GM19351 (cell line): Measurements from ENCODE around the gene RXFP3.
"Not testable (repeated sequence)": the region's sequence is repeated elsewhere in the genome, so short reads cannot be mapped to it uniquely, and the experiment has no call there.

Experiments used
- ATAC-seq: cut with Tn5 transposase; IDR thresholded peaks from one replicate; pipeline ENCODE4 v1.9.1; 2021; ENCODE audit warnings: mild to moderate bottlenecking, moderate library complexity; ENCODE audit not compliant: unreplicated experiment

The RXFP3 gene

DNA sequence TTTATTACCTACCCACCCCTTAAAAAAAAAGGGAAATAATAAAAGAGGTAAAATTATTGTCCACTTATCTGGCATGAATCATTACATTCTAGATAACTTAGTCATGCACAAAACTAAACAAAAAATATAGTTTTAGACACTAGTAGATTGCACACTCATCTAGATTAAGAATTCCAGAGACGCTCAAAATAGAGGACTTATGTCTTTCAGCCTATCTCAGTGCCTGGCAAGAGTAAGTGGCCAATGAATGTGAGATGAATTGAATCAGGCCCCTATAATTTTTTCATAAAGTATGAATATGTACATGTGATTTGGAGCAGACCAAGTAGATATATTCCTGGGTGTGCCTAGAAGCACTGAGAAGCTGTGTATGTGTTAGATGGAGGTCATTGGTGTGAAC is 2.0 kb upstream of the RXFP3 start:
- peak; percentile 20 for ATAC-seq

DNA sequence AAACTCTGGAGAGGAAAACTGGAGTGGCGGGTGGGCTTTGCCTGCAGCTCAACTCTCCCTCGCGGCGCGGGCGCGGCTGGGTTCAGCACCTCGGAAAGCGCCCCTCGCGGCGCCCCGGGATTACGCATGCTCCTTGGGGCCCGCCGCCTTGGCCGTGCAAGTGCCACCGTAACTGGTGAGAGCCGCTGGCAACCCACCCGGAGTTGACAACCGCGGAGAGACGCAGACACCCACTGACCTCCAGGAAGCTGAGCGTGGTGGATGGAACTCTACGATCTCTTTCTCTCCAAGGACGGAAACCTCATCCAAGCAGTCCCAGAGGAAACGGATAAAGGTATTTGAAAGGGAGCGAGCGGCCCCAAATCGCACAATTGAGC is 194 bp upstream of the RXFP3 start:
- ATAC-seq: peak; percentile 38

DNA sequence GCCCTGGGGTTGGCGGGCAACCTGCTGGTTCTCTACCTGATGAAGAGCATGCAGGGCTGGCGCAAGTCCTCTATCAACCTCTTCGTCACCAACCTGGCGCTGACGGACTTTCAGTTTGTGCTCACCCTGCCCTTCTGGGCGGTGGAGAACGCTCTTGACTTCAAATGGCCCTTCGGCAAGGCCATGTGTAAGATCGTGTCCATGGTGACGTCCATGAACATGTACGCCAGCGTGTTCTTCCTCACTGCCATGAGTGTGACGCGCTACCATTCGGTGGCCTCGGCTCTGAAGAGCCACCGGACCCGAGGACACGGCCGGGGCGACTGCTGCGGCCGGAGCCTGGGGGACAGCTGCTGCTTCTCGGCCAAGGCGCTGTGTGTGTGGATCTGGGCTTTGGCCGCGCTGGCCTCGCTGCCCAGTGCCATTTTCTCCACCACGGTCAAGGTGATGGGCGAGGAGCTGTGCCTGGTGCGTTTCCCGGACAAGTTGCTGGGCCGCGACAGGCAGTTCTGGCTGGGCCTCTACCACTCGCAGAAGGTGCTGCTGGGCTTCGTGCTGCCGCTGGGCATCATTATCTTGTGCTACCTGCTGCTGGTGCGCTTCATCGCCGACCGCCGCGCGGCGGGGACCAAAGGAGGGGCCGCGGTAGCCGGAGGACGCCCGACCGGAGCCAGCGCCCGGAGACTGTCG is 976 bp downstream of the RXFP3 start:
- ATAC-seq: no peak

DNA sequence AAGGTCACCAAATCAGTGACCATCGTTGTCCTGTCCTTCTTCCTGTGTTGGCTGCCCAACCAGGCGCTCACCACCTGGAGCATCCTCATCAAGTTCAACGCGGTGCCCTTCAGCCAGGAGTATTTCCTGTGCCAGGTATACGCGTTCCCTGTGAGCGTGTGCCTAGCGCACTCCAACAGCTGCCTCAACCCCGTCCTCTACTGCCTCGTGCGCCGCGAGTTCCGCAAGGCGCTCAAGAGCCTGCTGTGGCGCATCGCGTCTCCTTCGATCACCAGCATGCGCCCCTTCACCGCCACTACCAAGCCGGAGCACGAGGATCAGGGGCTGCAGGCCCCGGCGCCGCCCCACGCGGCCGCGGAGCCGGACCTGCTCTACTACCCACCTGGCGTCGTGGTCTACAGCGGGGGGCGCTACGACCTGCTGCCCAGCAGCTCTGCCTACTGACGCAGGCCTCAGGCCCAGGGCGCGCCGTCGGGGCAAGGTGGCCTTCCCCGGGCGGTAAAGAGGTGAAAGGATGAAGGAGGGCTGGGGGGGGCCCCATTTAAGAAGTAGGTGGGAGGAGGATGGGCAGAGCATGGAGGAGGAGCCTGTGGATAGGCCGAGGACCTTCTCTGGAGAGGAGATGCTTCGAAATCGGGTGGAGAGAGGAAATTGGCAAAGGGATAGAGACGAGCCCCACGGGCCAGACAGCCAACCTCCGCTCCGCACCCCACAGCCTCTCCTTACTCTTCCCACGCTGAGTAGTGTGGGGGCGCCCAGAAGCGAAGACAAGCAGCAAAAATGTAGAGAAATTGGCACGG is 1.7 kb downstream of the RXFP3 start:
- ATAC-seq: no peak

DNA sequence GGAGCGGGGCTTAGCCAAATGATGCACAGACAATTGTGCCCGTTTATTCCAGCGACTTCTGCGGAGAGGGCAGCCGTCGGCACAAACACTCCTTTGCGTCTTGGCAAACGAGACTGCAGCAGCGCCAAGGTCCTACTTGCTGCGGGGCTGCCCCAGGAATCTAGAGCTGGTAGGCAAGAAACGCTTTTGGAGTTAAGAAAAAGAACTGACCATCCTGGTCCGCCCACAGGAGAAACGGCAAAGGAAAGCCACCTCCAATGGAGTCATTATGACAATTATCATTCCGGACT is 2.3 kb downstream of the RXFP3 start:
- ATAC-seq: no peak

DNA sequence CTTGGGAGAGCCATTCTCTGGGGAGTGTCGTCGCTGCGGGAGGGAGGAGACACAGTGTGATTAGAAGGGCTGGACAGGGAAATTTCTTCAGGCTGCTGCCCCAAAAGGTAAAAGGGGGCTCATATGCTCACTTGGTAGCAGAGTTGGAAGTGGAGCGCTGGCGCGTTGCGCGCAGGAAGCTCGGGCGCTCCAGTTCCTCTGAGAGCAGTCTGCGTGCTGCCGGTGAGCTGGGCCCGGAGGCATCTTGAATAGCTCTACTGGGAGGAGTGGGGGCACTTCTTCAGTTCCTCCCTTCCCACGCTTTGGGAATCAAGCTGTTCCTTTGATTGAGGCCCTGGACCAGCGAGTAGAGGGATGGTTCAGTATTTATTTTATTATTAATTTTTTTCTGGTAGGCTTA is 2.7 kb downstream of the RXFP3 start:
- ATAC-seq: no peak

DNA sequence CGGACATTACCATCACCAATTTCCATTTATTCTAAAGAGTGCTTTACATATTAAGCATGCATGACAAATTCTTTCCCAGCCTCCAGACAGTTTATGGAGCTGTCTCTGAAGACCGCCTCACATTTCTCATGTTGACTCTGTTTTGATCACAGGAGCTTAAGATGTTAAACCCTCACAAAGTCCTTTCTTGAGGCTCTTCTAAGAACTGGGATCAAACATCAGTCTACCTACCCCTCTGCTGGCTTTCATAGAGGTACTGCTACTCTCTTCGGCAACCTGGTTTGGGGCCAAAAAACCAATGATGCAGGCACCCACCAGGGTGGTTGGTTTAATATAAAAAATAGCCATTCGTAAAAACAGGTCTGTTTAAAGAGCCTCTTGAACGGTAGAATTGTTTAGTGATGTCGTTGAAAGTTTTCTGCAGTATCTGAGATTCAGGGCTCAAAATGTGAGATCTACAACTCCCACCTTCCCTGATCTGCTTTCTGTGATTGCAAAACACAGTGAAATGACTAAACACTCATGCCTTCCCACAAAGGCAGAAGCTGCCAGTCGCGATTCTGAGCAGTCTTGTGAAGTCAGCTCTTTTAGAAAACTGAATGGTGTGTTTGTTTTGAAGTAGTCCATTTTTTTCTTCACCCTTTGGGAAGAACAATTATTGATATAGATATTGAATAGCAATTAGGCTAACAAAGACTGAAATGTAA is 3.5 kb downstream of the RXFP3 start:
- ATAC-seq: no peak

DNA sequence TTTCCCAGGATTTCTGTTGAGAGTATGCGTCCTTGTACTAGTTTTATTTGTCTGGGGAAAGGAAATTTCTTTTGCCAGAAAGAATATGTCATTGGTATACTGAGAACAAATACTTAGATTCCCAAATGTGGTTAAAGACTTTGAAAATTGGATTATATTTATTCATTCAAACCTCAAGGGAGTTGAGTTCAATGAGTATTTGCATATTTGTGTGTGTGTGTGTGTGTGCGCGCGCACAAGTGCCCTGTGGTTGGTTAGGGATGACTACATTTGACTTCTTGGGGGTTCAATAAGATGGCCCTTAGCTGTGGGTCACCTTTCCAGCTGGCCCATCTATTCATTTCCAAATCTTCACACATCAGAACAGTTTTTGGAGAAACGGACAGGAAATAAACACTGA is 4.9 kb downstream of the RXFP3 start:
- no peak for ATAC-seq

DNA sequence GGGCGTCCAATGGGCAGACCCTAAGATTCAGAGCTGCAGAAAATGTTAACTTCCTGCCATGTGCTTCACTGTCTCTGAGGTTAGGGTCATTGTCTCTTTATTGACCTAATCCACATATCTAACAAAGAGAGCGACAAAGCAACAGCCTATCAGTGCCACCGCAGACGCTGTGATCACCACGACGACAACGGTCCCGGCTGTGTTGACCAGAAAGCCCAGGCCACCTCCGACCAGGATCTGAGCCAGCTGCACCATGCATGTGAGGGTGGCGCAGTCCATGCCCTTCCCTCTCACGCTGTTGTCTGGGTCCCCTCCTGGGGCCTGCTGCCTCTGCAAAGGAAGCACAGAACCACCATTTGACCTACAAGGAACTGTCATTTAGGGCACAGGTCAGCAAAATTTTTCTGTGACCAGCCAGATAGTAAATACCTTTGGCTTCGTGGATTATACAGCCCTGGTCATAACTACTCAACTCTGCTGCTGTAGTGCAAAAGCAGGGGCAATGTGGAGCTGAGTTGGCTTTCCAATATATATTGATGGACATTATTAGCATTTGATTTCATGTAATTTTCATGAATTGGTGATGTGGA is 8.5 kb downstream of the RXFP3 start:
- no peak for ATAC-seq

DNA sequence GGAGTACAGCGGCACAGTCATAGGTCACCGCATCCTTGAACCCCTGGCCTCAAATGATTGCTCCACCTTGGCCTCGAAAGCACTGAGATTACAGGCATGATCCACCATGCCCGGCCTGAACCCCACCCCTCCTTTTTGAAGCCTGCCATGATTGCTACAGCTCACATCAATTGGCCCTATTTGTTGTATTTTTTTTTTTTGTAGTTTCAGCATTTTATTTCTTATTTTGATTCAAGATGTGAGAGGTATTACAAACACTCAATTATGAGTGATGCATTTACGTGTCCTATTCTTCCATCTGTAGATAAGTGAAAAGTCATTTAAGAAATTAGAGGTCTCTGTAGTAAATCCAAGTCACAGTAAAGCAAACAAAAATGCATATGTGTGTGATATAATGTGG is 16.0 kb downstream of the RXFP3 start:
- ATAC-seq: not testable (repeated sequence)

DNA sequence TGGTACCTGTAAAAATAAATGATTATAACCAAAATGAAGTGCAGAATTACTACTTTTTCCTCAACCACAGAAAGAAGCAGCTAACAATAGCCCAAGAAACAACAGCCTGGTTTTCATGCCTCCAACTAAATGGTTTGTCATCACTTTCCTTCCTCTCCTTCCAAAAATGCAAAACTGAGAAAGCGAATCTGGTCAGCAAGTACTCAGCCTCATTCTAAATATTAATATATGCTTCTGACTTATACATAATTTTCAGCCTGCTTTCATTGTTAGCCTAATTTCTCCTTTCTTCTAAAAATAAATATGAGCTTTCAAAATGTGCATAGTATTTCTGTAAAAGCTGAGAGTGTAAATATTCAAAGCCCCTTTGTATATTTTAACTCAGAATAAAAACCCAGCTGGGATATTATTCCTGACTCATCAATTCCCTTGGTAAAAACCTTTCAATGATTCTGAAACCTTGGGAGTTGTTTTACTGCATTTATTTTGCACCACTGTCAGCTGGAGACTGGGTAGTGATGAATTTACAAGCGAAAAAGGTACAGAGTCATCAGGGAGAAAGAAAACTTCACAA is 21.5 kb downstream of the RXFP3 start:
- ATAC-seq: no peak

DNA sequence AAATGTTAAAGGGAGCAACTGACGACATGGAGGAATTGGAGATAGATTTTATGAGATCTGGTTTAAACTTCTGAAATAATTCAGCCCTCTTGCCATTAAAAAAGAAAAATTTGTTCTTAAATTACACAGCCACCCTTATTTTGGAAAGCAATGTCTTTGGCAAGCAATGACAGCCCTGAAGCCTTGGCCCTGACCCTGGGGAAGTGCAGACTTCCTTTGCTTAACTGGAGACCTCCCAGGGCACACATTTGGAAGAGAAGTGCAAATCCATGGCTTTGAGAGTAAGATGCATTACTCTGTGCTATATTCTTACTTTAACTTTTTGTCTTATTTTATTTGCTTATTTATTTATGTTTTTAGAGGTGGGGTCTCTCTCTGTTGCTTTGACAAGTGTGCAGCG is 22.0 kb downstream of the RXFP3 start:
- ATAC-seq: no peak

DNA sequence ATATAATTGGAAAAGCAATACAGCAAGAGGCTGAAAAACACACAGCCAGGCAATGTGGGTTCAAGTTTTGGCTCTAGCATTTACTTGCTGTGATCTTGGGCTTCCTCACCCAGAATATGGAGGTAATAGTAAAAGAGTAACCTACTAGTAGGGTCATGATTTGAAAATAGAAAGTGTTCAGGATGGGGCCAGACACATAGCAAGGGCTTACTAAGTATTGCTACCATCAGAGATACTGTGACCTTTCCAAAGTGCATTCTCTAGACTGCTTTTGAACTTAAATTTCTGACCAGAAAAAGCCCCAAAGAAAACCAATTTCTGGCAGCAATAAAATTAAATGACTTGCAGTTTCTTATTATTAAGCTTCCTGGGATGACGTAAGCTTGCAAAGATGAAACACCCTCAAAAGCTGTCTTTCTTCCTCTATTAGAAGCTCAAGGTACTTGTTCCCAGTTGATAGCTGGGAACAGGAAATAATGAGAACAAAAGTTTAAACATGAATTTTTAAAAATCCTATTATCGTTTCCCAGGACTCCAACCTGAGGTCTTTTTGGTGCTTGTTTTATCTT is 28.0 kb downstream of the RXFP3 start:
- ATAC-seq: peak; percentile 49

DNA sequence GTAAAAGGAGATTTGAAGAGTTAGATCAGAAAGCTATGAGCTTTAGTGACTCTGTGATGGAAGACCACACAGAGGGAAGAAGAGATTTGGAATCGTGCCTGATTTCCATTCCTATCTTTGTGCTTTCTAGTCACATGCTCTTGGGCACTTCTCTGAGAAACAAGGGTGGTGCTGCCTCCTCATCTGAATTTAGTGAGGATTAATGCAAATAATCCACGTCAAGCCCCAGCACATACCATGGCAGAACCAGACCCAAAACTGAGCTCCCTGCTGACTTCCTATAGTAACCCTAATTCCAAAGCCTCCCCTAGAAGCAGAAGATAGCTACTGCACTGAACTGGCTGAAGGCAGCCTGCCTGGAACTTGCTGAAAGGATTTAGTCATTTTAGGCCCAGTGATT is 30.6 kb downstream of the RXFP3 start:
- ATAC-seq: no peak

DNA sequence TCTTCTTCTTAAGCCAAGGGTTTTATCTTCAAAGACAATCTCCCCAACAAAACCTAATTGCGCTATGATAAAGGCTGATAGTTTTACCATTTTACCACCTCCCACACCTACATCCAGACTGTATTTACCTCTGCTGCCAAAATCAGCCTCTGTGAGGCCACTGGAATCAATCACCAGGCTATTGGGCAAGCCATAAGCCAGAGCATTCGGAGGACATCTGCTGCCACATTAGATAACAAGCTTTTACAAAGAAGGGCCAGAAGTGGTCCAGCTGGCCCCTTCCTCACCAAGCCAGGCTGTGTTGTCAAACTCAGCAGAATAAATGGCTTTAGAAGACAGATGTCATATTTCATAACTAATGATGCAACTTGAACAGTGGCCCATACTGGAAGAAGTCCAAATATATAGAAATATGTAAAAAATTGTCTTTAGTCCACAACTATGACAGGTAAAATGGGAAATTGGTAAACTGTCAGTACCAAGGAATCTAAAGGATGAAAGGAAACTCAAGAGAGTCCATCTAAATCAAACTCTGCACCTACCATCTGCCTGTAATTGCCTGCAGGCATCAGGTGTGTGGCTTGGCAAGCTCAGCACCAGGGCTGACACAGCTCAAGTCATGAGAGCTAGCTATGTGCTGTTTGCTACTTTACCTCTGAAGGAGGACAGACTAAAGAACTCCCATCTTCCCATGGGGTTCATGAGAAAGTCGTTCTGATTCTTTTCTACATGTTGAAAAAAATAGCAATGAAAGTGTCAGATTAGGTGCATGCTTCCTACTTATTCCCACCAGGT is 32.2 kb downstream of the RXFP3 start:
- no peak for ATAC-seq

DNA sequence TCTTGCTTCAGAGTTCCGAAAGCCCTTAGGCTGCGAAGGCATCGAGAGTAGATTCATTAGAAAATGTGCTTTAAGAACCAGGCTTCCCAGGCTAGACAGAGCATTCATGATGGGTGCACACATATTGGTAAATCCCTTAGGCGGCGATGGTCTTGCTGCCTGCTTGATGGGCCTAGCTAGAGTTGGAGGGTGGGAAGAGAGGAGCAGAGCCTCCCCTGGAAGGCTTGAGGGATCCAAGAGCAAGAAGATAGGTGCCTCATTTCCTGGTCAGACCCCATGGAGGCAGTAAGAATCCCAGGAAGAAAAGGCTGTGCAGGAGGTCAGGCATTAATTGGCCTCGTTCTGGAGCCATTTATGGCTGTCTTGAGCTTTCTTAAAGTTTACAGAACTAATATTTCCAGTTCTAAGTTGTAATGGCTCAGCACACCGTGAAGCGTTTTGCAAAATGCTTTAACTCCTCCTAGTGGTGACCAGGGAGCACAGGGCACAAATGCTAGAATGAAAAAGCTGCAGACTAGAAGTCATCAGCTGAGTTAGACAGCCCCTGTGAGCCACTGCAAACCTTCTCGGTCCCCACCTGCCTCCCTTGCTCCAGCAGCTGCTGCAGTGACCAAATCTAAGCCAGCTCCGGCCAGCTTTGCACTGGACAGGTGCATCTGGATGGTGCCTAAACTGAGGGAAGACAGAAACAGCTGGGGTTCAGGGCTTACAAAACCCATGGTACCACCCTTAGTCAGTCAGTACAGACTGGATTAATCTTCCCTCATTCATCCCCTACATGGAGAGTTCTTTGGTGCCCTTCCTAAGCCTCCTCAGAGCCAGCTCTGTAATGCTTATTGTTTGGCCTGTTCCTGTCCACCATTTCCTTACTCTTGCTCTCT is 33.6 kb downstream of the RXFP3 start:
- ATAC-seq: peak; percentile 84

DNA sequence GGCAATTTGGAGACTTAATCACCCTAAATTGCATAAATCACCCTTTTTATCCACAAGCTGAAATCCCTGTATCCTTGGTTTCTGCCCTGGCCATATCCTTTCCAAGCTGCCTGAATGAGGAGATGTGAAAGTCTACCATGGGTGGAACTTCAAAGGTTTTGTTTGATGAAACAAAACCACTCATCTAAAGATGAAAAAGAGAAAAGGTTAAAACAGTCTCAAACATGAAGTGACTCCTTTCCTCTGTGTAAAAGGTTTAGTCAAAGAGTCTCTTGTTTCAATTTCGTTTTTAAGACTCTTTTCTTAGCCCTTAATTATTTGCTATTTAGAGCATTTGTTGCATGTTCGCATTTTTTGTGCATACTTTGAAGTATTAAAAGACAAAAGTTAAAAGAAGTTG is 37.1 kb downstream of the RXFP3 start:
- no peak for ATAC-seq

DNA sequence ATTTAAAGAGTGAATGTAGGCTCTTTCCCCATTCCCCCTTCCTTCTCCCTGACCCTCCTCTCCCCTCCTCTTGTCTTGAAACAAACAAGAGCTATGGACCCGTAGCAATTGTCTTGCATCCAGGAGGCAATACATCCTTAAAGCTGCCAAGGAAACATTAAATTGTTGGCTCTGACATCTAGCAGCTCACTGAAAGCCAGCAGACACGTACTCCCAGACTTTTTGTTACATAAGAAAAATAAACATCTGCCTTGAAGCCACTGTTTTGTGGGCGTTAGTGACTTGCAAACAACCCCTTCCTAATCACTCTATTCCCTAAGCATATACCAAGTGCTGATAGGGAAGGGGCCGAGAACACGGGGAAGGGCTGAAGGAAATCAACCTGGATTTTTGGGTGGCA is 39.7 kb downstream of the RXFP3 start:
- ATAC-seq: no peak

DNA sequence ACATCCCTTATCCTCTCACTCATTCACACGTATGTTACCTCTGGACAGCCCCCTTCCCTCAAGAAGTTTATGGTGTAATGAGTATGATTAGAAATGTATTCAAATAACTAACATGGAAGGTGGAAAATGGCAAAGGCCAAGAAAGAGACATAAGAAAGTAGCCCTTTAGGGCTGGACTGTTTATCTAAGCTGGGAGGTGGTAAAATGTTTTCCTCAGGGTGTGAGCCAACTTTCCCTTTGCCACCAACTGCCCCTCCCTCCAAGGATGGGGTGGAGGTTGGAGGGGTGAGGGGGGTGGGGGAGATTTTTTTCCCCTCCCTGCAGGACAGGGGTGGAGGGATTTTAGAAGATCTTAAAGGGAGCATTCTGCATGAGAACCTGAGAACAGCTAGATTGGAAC is 40.1 kb downstream of the RXFP3 start:
- no peak for ATAC-seq
